ENCODE results near the gene PFKFB2. TPM values are rescaled to one million over a fixed set of nuclear protein-coding genes. Genes with fewer than 3 reads are reported as not detected.
"Not testable (repeated sequence)": the region's sequence is repeated elsewhere in the genome, so short reads cannot be mapped to it uniquely, and the experiment has no call there.

The PFKFB2 gene
- polyA plus RNA-seq, 4 donors, result 15.4 to 18.2 (median 17.6) TPM

GRCh38 chr1:207035877-207036551 is 17.1 kb upstream of the PFKFB2 start:
- DNase-seq (ENCODE audit: low read depth in 4 of 4, low spot score in 3 of 4), result no peak

DNA sequence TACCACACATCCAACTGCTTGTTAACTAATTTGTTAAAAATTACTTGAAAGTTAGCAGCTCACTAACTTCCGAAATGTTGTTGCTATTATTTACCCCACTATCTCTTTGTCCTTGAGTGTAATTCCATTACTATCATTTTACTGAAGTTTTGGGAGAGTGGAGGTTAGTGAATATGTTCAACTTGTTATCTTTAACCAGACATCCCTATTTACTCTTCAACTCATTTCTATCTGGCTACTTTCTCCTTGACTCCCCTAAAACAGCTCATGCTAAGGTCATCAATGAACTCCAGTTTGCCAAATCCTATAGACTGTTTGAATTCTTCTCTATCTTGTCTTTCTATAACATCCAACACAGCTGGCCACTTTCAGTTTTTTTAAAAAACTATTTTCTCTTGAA is 16.2 kb upstream of the PFKFB2 start:
- no peak for DNase-seq (ENCODE audit: low read depth in 4 of 4, low spot score in 3 of 4)

DNA sequence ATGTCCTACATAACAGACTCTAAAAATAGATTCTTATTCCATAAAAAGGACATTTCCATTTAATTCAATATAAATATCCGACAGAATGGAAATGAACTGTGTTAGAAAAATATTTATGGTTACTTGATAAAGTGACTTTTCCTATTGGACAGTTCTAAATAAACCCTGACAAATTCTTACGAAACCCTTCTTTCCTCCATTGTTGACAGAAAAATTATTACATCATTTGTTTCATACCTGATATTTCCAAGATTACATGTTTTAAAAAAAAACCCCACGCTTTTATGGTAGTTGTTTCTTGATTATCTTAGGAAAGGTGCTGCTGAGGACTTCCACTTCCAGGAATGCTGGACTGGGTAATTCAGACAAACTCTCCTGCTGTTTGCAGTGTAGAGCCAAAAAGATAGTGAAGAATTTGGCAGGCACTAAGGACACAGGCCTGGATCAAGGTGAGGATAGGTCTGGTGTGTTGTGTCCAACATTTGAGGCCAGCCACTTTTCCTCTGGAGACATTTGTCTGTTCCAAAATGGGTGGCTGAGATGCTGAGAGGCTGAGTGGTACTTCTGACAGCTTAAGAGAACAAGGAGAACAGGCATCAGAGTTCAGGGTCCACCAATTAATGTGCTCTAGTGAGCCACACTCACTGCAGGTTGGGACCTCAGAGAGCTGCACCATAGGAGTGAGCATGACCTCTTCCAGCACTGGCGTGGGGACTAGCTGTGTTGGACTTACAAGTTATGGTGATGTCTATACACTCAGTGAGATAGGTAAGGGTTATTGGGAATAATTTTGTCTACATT is 13.5 kb upstream of the PFKFB2 start:
- no peak for DNase-seq (ENCODE audit: low read depth in 4 of 4, low spot score in 3 of 4)

- no peak for DNase-seq (ENCODE audit: low read depth in 4 of 4, low spot score in 3 of 4)
Measured at GRCh38 chr1:207040181-207040533, 12.9 kb upstream of the PFKFB2 start.

- not testable (repeated sequence) for DNase-seq (ENCODE audit: low read depth in 4 of 4, low spot score in 3 of 4)
Measured at GRCh38 chr1:207041397-207041796, 11.7 kb upstream of the PFKFB2 start.

- no peak for DNase-seq (ENCODE audit: low read depth in 4 of 4, low spot score in 3 of 4)
Measured at GRCh38 chr1:207045453-207045852, 7.6 kb upstream of the PFKFB2 start.

DNA sequence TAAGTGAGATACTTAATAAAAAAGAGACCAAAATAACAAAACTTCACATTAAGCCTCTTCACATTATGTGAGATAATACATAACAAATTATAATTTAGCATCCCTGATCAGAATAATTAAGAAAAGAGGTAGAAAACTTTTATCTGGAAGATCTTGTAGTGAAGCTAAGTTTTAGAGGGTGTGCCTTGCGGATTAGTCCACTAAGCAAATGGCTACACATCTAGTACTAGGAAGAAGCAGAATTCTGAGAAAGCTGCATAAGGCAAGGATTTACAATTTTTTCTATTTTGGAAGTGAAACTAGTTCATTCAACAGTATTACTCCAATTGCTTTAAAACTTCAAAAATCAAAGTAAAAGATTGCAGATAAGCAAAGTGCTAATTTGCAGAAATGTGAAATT is 5.6 kb upstream of the PFKFB2 start:
- DNase-seq (ENCODE audit: low read depth in 4 of 4, low spot score in 3 of 4), result no peak

- no peak for DNase-seq (ENCODE audit: low read depth in 4 of 4, low spot score in 3 of 4)
Measured at GRCh38 chr1:207048041-207048440, 5.0 kb upstream of the PFKFB2 start.

DNA sequence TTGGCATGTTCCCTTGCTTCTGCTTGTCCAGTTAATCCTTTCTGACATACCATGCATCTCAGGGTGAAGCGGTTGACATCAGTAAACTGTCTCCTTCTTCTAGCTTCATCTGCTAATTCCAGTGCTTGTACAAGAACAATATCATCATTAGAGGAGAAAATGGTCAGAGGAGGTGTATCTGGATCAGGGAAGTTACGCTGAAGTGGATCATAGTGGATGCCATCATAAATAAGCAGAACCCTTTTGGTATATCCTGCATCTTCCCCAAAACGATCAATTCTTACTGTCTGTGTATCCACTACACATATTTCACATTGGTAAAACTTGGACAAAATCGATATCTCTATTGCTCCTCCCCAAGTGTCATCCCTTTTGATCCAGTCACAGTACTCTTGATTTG is 4.0 kb upstream of the PFKFB2 start:
- DNase-seq (ENCODE audit: low read depth in 4 of 4, low spot score in 3 of 4), result no peak

DNA sequence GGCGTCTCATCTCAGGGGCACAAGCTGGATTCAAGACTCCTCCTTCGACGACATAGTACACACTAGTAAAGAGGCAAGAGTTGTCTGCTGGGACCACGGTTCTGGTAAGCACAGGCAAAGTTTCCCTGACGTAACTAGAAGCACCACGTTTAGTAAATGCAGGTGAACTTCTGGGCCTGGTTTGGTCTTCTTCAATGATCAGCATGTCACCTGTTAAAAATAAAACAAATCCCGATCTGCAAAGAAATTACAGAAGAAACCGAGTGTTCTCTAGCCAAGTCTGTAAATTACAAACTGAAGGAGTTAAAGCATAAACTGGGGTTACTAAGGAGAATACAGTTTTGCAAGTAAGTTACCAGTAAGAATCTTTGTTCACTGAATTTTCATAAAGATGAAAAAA is 3.6 kb upstream of the PFKFB2 start:
- DNase-seq (ENCODE audit: low read depth in 4 of 4, low spot score in 3 of 4), result no peak

GRCh38 chr1:207049974-207050391 is 3.1 kb upstream of the PFKFB2 start:
- DNase-seq (ENCODE audit: low read depth in 4 of 4, low spot score in 3 of 4), result peak in 1 of 4 donors; percentile 52

GRCh38 chr1:207050480-207051190 is 2.4 kb upstream of the PFKFB2 start:
- peak; percentile 83 to 93 (median 88) for DNase-seq (ENCODE audit: low read depth in 4 of 4, low spot score in 3 of 4)

- DNase-seq (ENCODE audit: low read depth in 4 of 4, low spot score in 3 of 4), result no peak
Measured at GRCh38 chr1:207051191-207051943, 1.7 kb upstream of the PFKFB2 start, which contains the start of gene YOD1. Gene YOD1, minus strand, starts transcription at chr1:207051208. Its CDS starts 178 bp downstream, at chr1:207051030.

DNA sequence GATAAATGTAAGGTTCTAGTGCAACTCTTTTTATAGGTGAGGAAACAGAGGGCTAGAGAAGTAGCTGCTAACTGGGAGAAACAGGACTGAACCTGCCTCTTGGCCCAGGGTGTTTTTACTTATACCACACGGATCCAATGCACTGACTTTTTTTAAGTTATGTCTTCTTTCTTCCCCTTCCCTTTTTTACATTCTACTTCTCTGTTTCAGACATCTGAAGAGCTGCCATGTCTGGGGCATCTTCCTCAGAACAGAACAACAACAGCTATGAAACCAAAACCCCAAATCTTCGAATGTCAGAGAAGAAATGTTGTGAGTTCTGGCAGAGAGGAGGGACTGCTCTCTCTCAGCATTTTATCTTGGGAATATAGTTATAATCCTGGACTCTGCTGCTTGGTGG is 1.4 kb downstream of the PFKFB2 start:
- DNase-seq (ENCODE audit: low read depth in 4 of 4, low spot score in 3 of 4), result no peak

DNA sequence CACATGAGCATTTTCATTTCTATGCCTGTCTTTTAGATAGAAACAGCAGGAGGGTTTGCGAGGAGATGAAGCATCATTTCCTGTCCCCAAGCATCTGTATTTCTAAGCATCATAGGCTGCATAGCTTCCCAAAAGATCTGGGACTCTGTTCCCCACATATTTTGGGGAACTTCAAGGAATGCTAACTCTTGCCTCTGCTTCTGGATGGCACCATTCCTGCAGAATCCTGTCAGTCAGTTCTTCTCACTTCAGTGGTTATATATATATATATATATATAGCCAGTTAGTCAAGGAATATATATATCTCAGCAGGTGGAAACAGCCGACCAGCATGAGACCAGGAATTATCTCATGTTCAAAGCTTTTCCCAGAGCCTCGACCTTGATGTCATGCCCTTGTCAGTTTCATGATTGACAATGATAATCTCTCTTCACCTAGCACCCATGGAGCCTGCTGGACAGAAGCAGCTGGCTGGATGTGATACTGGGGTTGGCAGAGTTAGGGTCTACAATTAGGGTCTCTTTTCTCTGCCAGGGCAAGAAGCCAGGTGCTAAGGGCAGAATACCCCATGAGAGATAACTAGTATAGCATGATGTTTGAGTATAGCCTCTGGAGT is 2.4 kb downstream of the PFKFB2 start:
- no peak for DNase-seq (ENCODE audit: low read depth in 4 of 4, low spot score in 3 of 4)

DNA sequence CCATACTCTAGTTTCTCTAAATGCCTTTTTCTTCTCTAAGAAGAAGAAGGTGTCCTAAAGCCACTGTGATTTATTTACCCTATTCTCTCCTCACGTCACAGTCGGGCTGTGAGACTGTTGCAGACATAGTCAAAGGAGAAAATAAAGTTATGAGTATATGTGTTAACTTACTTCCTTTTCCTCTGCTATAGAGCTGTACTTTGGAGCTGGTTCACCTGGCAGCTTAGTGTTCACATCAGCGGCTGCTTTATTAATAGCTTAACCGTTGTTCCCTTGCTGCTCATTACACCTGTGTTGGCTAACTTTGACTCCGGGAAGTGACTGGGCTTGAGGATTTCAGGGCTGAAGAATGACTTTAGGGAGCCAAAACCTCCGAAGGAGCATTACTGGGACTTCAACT is 3.6 kb downstream of the PFKFB2 start:
- DNase-seq (ENCODE audit: low read depth in 4 of 4, low spot score in 3 of 4), result no peak

GRCh38 chr1:207058252-207058651 is 5.2 kb downstream of the PFKFB2 start:
- DNase-seq (ENCODE audit: low read depth in 4 of 4, low spot score in 3 of 4), result no peak

DNA sequence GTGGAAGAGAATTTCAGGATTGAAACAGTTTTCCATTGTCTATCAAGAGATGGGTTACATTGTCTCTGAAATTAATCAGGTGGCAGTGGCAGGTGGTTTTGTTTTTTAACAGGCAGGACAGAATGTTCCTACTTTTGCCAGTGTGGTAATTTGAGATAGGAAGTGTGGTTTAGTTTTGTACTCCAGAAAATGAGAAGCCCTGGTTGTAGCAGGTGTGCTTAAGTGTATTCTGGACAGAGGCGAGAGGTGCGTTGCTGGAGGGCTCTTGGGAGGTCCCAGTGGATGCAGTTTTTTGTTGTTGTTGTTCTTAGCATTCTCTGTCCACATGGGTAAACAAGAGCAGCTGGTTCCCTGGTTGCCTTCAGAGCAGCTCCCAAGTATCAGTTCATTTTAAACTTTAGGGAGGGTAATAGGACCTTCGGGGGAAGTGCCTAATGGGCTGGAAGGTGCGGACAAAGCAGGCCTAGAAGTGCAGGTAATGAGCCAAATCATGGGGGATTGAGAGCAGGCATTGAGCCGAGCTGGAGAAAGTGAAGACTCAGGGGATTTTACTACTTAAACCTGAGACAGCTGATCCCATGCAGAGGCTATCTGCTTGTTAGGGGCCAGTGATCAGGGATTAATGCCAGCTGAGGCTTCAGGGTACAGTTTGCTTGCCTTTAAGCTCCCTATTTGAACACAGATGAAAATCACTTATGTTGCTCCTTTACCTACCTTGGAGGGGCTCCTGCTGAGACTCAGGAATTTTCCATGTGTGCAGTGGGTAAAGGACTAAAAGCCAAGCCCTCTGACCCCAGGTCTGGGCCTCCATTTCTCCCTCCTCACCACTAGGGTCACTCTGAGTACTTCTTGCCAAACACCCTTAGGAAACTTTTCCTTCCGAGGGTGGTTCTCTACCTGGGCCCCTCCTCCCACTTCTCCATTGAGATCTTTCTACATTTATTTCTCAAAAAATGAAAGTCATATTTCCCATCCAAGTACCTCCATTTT is 6.1 kb downstream of the PFKFB2 start:
- DNase-seq (ENCODE audit: low read depth in 4 of 4, low spot score in 3 of 4), result no peak

GRCh38 chr1:207059881-207060280 is 6.8 kb downstream of the PFKFB2 start:
- no peak for DNase-seq (ENCODE audit: low read depth in 4 of 4, low spot score in 3 of 4)

Measured in right renal pelvis (tissue), 4 donors.